Upper lobe of left lung (tissue), 6 donors: ENCODE measurements around the gene MDN1. TPM values are rescaled to one million over a fixed set of nuclear protein-coding genes. Genes with fewer than 3 reads are reported as not detected.
"Not testable (repeated sequence)": the region's sequence is repeated elsewhere in the genome, so short reads cannot be mapped to it uniquely, and the experiment has no call there.

Source experiments
- ATAC-seq, 2 donors: fragments of 200-7000 bp; cut with Tn5 transposase; one replicate each; pipeline ENCODE4 v1.9.1; 2022; ENCODE audit warnings: mild to moderate bottlenecking in 2 of 2, moderate library complexity in 2 of 2; ENCODE audit not compliant: low FRiP score in 2 of 2
- DNase-seq, 2 donors: peaks; one replicate each; pipeline ENCODE4 v3.0.0-alpha.2; 2019 to 2020
- H3K27ac ChIP-seq, 4 donors: fragments of 200-600 bp; sonication (generic); one replicate each; pipeline ENCODE4 v1.5.1; 2016 to 2019
- H3K27me3 ChIP-seq, 4 donors: fragments of 200-600 bp; sonication (generic); one replicate each; pipeline ENCODE4 v1.5.1; 2017 to 2019
- H3K36me3 ChIP-seq, 4 donors: fragments of 200-600 bp; sonication (generic); one replicate each; pipeline ENCODE4 v1.5.1; 2016 to 2019
- H3K4me1 ChIP-seq, 4 donors: fragments of 200-600 bp; sonication (generic); one replicate each; pipeline ENCODE4 v1.5.1; 2018 to 2019
- H3K4me3 ChIP-seq, 4 donors: fragments of 200-600 bp; sonication (generic); one replicate each; pipeline ENCODE4 v1.5.1; 2017 to 2019; ENCODE audit warnings: mild to moderate bottlenecking in 2 of 4, moderate library complexity in 1 of 4
- H3K9me3 ChIP-seq, 4 donors: fragments of 200-600 bp; sonication (generic); one replicate each; pipeline ENCODE4 v1.5.1; 2018 to 2019
- CTCF ChIP-seq, 6 experiments: fragments of 450-650 bp in 4 of 6; fragments of 200-600 bp in 2 of 6; sonication (generic) in 2 of 6; IDR thresholded peaks; one replicate each; pipeline ENCODE4 v1.5.1; 2016 to 2019; ENCODE audit warnings: antibody characterized with exemption in 6 of 6
- EP300 ChIP-seq, 4 donors: sonication (generic); formaldehyde crosslinking; IDR thresholded peaks; one replicate each; pipeline ENCODE4 v1.5.1; 2017; ENCODE audit warnings: antibody characterized with exemption in 4 of 4, control low read depth in 2 of 4
- POLR2A ChIP-seq, 4 donors: fragments of 450-650 bp; IDR thresholded peaks; one replicate each; pipeline ENCODE4 v1.5.1; 2016 to 2017; ENCODE audit warnings: antibody characterized with exemption in 4 of 4, mild to moderate bottlenecking in 2 of 4
- POLR2AphosphoS5 ChIP-seq, 2 donors: sonication (generic); formaldehyde crosslinking; IDR thresholded peaks; one replicate each; pipeline ENCODE4 v1.5.1; 2017; ENCODE audit warnings: antibody characterized with exemption in 2 of 2
- WGBS, 2 donors: methylation state at CpG; one replicate each; pipeline ENCODE4 v1.1.5; 2017 to 2018; 5-methylcytosine and 5-hydroxymethylcytosine counted together
- total RNA-seq, 6 donors: library from RNA; depleted of rRNA in 4 of 6; stranded (reverse); fragments of >200 nt in 4 of 6; gene quantifications; one replicate each; pipeline versions ENCODE4 v1.1.0 to v1.2.1, GENCODE V29; 2016 to 2021
- donor health status: DM: no; HTN: no; CAD: no; lungs with moderate emphysema.
- donor health status: DM: no; HTN: yes; CAD: no; lungs with severe emphysema.

The MDN1 gene
- total RNA-seq, 6 donors from 2014 or later = 23.4 to 44.1 (median 29.6) TPM

GRCh38 chr6:89787660-89788328 is 31.8 kb downstream of the MDN1 start:
- Histone ChIP-seq H3K27ac (no peak overlapping the region), H3K36me3 (peaks cover 0 to 83% (median 25%) of the 10 kb centered on the region in 4 donors), H3K27me3 (no peaks in the 10 kb centered on the region), H3K9me3 (no peaks in the 10 kb centered on the region), H3K4me3 (no peak overlapping the region), H3K4me1 (peaks cover 0 to 4% (median 0%) of the 10 kb centered on the region in 4 donors)
- TF ChIP-seq POLR2A (IDR thresholded peaks at IDR 0.05) = no peak
- peak in 1 of 2 donors; percentile 27 for TF ChIP-seq POLR2AphosphoS5 (IDR thresholded peaks at IDR 0.05)
- TF ChIP-seq EP300 (IDR thresholded peaks at IDR 0.05) = peak in 1 of 4 donors; percentile 14
- peak; percentile 51 to 80 for ATAC-seq
- 60 to 62% methylated on average over 7 of the region's 7 CpGs for WGBS, 2 donors
- peak in 1 of 2 donors; percentile 56 for DNase-seq

- Histone ChIP-seq H3K27ac (no peak overlapping the region), H3K9me3 (no peaks in the 10 kb centered on the region), H3K4me3 (no peak overlapping the region), H3K4me1 (peaks cover 0 to 4% (median 0%) of the 10 kb centered on the region in 4 donors), H3K36me3 (peaks cover 0 to 85% (median 30%) of the 10 kb centered on the region in 4 donors), H3K27me3 (no peaks in the 10 kb centered on the region)
- ATAC-seq (no peak), DNase-seq (no peak)
- TF ChIP-seq CTCF (IDR thresholded peaks at IDR 0.05) (no peak), POLR2A (IDR thresholded peaks at IDR 0.05) (no peak), EP300 (IDR thresholded peaks at IDR 0.05) (no peak), POLR2AphosphoS5 (IDR thresholded peaks at IDR 0.05) (no peak)
- WGBS, 2 donors = 78 to 92% methylated on average over 2 of the region's 2 CpGs
Observed at GRCh38 chr6:89786970-89787369, 32.6 kb downstream of the MDN1 start.

- TF ChIP-seq EP300 (IDR thresholded peaks at IDR 0.05) = no peak
- TF ChIP-seq POLR2AphosphoS5 (IDR thresholded peaks at IDR 0.05) = no peak
- no peak for TF ChIP-seq POLR2A (IDR thresholded peaks at IDR 0.05)
- no peak for TF ChIP-seq CTCF (IDR thresholded peaks at IDR 0.05)
- peaks cover 0 to 96% (median 38%) of the 10 kb centered on the region in 4 donors for H3K36me3 ChIP-seq
Observed at GRCh38 chr6:89784838-89785237, 34.8 kb downstream of the MDN1 start.

GRCh38 chr6:89783293-89783692 is 36.3 kb downstream of the MDN1 start:
- WGBS, 2 donors = 95 to 97% methylated on average over 7 of the region's 7 CpGs
- DNase-seq, H3K9me3 ChIP-seq, H3K27ac ChIP-seq, ATAC-seq, H3K4me1 ChIP-seq, H3K4me3 ChIP-seq, H3K27me3 ChIP-seq: not testable (repeated sequence)
- H3K36me3 ChIP-seq = peaks cover 0 to 85% (median 35%) of the 10 kb centered on the region in 4 donors

More at GRCh38 chr6:89784838-89785237, 34.8 kb downstream of the MDN1 start:
- no peaks in the 10 kb centered on the region for H3K9me3 ChIP-seq
- no peak overlapping the region for H3K4me3 ChIP-seq
- no peak overlapping the region for H3K27ac ChIP-seq
- ATAC-seq (no peak), DNase-seq (no peak)
- H3K4me1 ChIP-seq = peaks cover 0 to 4% (median 0%) of the 10 kb centered on the region in 4 donors
- WGBS, 2 donors = 94 to 98% methylated on average over 6 of the region's 6 CpGs
- no peaks in the 10 kb centered on the region for H3K27me3 ChIP-seq

- H3K4me3 ChIP-seq = no peak overlapping the region
- H3K4me1 ChIP-seq = peaks cover 0 to 1% (median 0%) of the 10 kb centered on the region in 4 donors
- TF ChIP-seq POLR2A (IDR thresholded peaks at IDR 0.05) (no peak), EP300 (IDR thresholded peaks at IDR 0.05) (no peak), CTCF (IDR thresholded peaks at IDR 0.05) (no peak), POLR2AphosphoS5 (IDR thresholded peaks at IDR 0.05) (no peak)
- ATAC-seq = no peak
- no peak for DNase-seq
- peaks cover 0 to 75% (median 35%) of the 10 kb centered on the region in 4 donors for H3K36me3 ChIP-seq
- H3K27me3 ChIP-seq = no peaks in the 10 kb centered on the region
- 100% methylated on average over 1 of the region's 1 CpG for WGBS, 2 donors
- H3K9me3 ChIP-seq = no peaks in the 10 kb centered on the region
- no peak overlapping the region for H3K27ac ChIP-seq
Observed at GRCh38 chr6:89782222-89782621, 37.4 kb downstream of the MDN1 start.
